Spleen (tissue), 7 donors: ENCODE results near the gene TNNT1.

Experiments
- POLR2A ChIP-seq, 3 donors: fragments of 450-650 bp; IDR thresholded peaks; one replicate each; pipeline ENCODE4 v1.5.1; 2017; ENCODE audit warnings: antibody characterized with exemption in 3 of 3, mild to moderate bottlenecking in 1 of 3
- POLR2AphosphoS5 ChIP-seq, 3 donors: sonication (generic); formaldehyde crosslinking; IDR thresholded peaks; one replicate each; pipeline ENCODE4 v1.5.1; 2017; ENCODE audit warnings: antibody characterized with exemption in 3 of 3
- TF ChIP-seq, protein P1 (sequence below), 11 experiments: fragments of 200-600 bp in 7 of 11; fragments of 450-650 bp in 4 of 11; sonication (generic) in 4 of 11; IDR thresholded peaks in 8 of 11; conservative IDR thresholded peaks in 3 of 11; 1 replicate in 7 of 11; 2 replicates in 4 of 11; pipeline versions ENCODE4 v1.4.0 to v1.8.0; 2016 to 2021; ENCODE audit warnings: antibody characterized with exemption in 11 of 11, inconsistent platforms in 4 of 11, mild to moderate bottlenecking in 1 of 11
- donor health status: DM: no; HTN: no; CAD: no; lungs with moderate emphysema.
- donor health status: DM: no; HTN: no; CAD: no.
- donor health status: DM: no; HTN: no; CAD: no.

DNA sequence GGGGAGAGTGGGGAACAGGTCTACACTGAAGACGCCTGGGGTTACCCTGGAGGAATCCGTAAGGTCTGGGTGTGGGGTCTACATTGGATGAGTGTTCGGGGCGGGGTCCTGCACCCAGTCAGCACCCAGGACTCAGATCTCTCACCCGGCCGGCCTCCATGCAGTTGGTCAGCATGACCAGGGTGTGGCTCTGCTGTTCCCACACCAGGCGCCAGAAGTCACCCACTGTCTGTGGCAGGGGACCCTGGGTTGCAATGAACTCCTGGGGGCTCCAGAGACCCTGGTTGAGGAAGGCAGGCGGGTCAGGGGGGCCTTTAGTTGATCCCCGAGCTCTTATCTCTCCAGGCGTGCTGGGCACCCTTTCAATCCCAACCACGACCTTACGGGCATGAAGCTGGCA is 37.1 kb upstream of the TNNT1 start:
- TF ChIP-seq, protein P1, sequence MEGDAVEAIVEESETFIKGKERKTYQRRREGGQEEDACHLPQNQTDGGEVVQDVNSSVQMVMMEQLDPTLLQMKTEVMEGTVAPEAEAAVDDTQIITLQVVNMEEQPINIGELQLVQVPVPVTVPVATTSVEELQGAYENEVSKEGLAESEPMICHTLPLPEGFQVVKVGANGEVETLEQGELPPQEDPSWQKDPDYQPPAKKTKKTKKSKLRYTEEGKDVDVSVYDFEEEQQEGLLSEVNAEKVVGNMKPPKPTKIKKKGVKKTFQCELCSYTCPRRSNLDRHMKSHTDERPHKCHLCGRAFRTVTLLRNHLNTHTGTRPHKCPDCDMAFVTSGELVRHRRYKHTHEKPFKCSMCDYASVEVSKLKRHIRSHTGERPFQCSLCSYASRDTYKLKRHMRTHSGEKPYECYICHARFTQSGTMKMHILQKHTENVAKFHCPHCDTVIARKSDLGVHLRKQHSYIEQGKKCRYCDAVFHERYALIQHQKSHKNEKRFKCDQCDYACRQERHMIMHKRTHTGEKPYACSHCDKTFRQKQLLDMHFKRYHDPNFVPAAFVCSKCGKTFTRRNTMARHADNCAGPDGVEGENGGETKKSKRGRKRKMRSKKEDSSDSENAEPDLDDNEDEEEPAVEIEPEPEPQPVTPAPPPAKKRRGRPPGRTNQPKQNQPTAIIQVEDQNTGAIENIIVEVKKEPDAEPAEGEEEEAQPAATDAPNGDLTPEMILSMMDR (IDR thresholded peaks at IDR 0.05 in 8 of 11, conservative IDR thresholded peaks at IDR 0.05 in 3 of 11): no peak
- TF ChIP-seq POLR2AphosphoS5 (IDR thresholded peaks at IDR 0.05) (no peak), POLR2A (IDR thresholded peaks at IDR 0.05) (no peak)
